Loucy (cell line): ENCODE results near the gene NME1.

Source experiments
- EZH2phosphoT487 ChIP-seq: fragments of 200-600 bp; IDR thresholded peaks from 2 replicates; pipeline ENCODE4 v1.6.1; 2018; ENCODE audit warnings: antibody characterized with exemption, mild to moderate bottlenecking, moderate library complexity, borderline replicate concordance
- TF ChIP-seq, protein P1 (sequence below): fragments of 200-600 bp; sonication (generic); conservative IDR thresholded peaks from 2 replicates; pipeline ENCODE4 v1.5.1; 2014; ENCODE audit warnings: mild to moderate bottlenecking, antibody characterized with exemption, low read length

DNA sequence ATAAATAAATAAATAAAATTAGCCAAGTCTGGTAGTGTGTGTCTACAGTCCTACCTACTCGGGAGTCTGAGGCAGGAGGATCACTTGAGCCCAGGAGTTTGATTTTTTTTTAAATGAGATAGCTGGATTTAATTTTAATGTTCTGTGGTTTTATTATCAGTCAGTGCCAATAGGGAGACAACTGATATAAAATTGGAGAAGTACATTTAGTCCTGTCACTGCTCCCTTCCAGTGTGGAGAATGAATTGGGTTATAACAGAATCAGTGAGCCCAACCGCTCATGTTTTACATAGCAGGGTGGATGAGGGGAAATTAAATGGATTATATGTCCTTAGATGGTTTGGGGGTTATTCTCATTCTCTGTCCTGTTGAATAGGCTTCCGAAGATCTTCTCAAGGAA, 6.2 kb downstream of the NME1 start:
- TF ChIP-seq, protein P1, sequence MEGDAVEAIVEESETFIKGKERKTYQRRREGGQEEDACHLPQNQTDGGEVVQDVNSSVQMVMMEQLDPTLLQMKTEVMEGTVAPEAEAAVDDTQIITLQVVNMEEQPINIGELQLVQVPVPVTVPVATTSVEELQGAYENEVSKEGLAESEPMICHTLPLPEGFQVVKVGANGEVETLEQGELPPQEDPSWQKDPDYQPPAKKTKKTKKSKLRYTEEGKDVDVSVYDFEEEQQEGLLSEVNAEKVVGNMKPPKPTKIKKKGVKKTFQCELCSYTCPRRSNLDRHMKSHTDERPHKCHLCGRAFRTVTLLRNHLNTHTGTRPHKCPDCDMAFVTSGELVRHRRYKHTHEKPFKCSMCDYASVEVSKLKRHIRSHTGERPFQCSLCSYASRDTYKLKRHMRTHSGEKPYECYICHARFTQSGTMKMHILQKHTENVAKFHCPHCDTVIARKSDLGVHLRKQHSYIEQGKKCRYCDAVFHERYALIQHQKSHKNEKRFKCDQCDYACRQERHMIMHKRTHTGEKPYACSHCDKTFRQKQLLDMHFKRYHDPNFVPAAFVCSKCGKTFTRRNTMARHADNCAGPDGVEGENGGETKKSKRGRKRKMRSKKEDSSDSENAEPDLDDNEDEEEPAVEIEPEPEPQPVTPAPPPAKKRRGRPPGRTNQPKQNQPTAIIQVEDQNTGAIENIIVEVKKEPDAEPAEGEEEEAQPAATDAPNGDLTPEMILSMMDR = no peak
- TF ChIP-seq EZH2phosphoT487 = no peak
